ENCODE measurements around the gene TARS2. TPM values are rescaled to one million over a fixed set of nuclear protein-coding genes. Genes with fewer than 3 reads are reported as not detected.

Gene TARS2
- total and polyA plus RNA-seq, 2 of the 13 experiments (the other 11 are each of a cell fraction or from before 2014, with no cell fraction given) = 21.3 to 22.8 TPM

DNA sequence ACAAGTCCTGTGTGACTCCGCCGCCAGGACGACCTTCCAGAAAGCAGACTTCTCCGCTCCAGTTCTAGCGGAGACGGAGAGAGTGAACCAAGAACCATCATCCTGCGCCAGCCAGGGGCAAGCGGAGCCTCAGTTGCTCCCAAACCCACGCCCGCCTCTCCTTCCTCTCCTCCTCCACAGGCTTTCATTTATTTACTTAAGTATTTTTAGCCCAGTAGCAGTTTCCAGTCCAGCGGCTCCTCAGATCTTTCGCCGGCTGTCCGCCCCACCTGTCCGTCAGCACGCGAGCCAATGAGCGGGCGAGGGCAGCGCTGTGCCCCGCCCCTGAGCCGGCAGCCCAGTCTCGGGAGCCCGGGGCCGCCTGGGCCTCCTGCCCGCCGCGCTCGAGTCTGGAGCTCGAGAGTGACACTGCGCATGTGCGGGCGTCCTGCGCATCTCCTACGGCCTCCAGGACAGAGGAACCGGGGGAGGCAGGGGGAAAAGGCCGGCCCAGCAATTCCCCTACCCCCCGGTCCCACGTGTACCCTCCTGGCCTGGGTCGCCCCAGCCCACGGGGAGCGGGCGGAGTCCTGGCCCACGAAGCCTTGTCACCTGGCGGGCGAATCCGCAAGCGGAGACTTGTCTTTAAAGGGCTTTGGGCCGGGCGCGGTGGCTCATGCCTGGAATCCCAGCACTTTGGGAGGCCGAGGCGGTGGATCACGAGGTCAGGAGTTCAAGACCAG lies 28.3 kb downstream of the TARS2 start, which contains the start of gene FALEC (continued):
- TF ChIP-seq, protein P1, sequence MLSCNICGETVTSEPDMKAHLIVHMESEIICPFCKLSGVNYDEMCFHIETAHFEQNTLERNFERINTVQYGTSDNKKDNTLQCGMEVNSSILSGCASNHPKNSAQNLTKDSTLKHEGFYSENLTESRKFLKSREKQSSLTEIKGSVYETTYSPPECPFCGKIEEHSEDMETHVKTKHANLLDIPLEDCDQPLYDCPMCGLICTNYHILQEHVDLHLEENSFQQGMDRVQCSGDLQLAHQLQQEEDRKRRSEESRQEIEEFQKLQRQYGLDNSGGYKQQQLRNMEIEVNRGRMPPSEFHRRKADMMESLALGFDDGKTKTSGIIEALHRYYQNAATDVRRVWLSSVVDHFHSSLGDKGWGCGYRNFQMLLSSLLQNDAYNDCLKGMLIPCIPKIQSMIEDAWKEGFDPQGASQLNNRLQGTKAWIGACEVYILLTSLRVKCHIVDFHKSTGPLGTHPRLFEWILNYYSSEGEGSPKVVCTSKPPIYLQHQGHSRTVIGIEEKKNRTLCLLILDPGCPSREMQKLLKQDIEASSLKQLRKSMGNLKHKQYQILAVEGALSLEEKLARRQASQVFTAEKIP (CRISPR knock-in tag; IDR thresholded peaks at IDR 0.05; ENCODE audit: borderline replicate concordance) = no peak
- TF ChIP-seq, protein P2, sequence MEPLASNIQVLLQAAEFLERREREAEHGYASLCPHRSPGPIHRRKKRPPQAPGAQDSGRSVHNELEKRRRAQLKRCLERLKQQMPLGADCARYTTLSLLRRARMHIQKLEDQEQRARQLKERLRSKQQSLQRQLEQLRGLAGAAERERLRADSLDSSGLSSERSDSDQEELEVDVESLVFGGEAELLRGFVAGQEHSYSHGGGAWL (CRISPR knock-in tag; IDR thresholded peaks at IDR 0.05) = peak; percentile 74; the same call in 1 of the 2 replicates
- TF ChIP-seq, protein P3, sequence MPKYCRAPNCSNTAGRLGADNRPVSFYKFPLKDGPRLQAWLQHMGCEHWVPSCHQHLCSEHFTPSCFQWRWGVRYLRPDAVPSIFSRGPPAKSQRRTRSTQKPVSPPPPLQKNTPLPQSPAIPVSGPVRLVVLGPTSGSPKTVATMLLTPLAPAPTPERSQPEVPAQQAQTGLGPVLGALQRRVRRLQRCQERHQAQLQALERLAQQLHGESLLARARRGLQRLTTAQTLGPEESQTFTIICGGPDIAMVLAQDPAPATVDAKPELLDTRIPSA (CRISPR knock-in tag; IDR thresholded peaks at IDR 0.05; ENCODE audit: borderline replicate concordance) = no peak
- TF ChIP-seq, protein P4, sequence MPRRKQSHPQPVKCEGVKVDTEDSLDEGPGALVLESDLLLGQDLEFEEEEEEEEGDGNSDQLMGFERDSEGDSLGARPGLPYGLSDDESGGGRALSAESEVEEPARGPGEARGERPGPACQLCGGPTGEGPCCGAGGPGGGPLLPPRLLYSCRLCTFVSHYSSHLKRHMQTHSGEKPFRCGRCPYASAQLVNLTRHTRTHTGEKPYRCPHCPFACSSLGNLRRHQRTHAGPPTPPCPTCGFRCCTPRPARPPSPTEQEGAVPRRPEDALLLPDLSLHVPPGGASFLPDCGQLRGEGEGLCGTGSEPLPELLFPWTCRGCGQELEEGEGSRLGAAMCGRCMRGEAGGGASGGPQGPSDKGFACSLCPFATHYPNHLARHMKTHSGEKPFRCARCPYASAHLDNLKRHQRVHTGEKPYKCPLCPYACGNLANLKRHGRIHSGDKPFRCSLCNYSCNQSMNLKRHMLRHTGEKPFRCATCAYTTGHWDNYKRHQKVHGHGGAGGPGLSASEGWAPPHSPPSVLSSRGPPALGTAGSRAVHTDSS (CRISPR knock-in tag; conservative IDR thresholded peaks at IDR 0.05) = no peak
- no peak; the same call in none of the 2 replicates for TF ChIP-seq NCOA2 (CRISPR knock-in tag; IDR thresholded peaks at IDR 0.05)
- peak; percentile 45; the same call in 1 of the 2 replicates for TF ChIP-seq HDAC1 (CRISPR knock-in tag; IDR thresholded peaks at IDR 0.05)
- TF ChIP-seq ZNF570 (CRISPR knock-in tag; IDR thresholded peaks at IDR 0.05; ENCODE audit: borderline replicate concordance) = no peak
- no peak for TF ChIP-seq ZNF562 (CRISPR knock-in tag; IDR thresholded peaks at IDR 0.05; ENCODE audit: borderline replicate concordance)
- no peak for TF ChIP-seq ZNF432 (CRISPR knock-in tag; IDR thresholded peaks at IDR 0.05; ENCODE audit: borderline replicate concordance)
- no peak for TF ChIP-seq ZNF569 (CRISPR knock-in tag; IDR thresholded peaks at IDR 0.05; ENCODE audit: borderline replicate concordance)
- peak; percentile 60 to 82 for TF ChIP-seq POLR2A (IDR thresholded peaks at IDR 0.05; ENCODE audit: insufficient read depth in 1 of 2, low read depth in 2 of 2, low read length in 2 of 2)
- TF ChIP-seq ZNF780A (CRISPR knock-in tag; IDR thresholded peaks at IDR 0.05) = peak; percentile 41; the same call in 1 of the 2 replicates
- TF ChIP-seq ZNF343 (CRISPR knock-in tag; IDR thresholded peaks at IDR 0.05) = 0 out of 2 replicates have a peak, but pooled peaks have one; percentile 64
- TF ChIP-seq, protein P5, sequence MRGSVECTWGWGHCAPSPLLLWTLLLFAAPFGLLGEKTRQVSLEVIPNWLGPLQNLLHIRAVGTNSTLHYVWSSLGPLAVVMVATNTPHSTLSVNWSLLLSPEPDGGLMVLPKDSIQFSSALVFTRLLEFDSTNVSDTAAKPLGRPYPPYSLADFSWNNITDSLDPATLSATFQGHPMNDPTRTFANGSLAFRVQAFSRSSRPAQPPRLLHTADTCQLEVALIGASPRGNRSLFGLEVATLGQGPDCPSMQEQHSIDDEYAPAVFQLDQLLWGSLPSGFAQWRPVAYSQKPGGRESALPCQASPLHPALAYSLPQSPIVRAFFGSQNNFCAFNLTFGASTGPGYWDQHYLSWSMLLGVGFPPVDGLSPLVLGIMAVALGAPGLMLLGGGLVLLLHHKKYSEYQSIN (CRISPR knock-in tag; IDR thresholded peaks at IDR 0.05; ENCODE audit: borderline replicate concordance) = no peak
- no peak for TF ChIP-seq FOXK2 (IDR thresholded peaks at IDR 0.05)
- no peak for TF ChIP-seq NCOA5 (CRISPR knock-in tag; IDR thresholded peaks at IDR 0.05)
- TF ChIP-seq, protein P6, sequence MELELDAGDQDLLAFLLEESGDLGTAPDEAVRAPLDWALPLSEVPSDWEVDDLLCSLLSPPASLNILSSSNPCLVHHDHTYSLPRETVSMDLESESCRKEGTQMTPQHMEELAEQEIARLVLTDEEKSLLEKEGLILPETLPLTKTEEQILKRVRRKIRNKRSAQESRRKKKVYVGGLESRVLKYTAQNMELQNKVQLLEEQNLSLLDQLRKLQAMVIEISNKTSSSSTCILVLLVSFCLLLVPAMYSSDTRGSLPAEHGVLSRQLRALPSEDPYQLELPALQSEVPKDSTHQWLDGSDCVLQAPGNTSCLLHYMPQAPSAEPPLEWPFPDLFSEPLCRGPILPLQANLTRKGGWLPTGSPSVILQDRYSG (CRISPR knock-in tag; IDR thresholded peaks at IDR 0.05) = no peak
- TF ChIP-seq ZNF510 (CRISPR knock-in tag; IDR thresholded peaks at IDR 0.05; ENCODE audit: low read depth) = no peak
- TF ChIP-seq SALL2 (CRISPR knock-in tag; IDR thresholded peaks at IDR 0.05) = no peak; the same call in 1 of the 2 replicates
- TF ChIP-seq NFKBIZ (CRISPR knock-in tag; IDR thresholded peaks at IDR 0.05) = no peak
- no peak for TF ChIP-seq RARG (CRISPR knock-in tag; IDR thresholded peaks at IDR 0.05; ENCODE audit: low read depth)
- TF ChIP-seq, protein P7, sequence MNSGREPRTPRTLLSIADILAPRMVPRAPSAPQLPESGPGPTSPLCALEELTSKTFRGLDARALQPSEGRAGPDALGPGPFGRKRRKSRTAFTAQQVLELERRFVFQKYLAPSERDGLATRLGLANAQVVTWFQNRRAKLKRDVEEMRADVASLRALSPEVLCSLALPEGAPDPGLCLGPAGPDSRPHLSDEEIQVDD (CRISPR knock-in tag; IDR thresholded peaks at IDR 0.05; ENCODE audit: borderline replicate concordance) = no peak
- TF ChIP-seq, protein P8, sequence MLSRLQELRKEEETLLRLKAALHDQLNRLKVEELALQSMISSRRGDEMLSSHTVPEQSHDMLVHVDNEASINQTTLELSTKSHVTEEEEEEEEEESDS (CRISPR knock-in tag; IDR thresholded peaks at IDR 0.05; ENCODE audit: borderline replicate concordance) = no peak
